ENCODE data around the gene AFAP1L2. TPM values are rescaled to one million over a fixed set of nuclear protein-coding genes. Genes with fewer than 3 reads are reported as not detected.

Gene AFAP1L2
- polyA plus RNA-seq, 4 donors = 1.1 to 7.7 (median 3.3) TPM

DNA sequence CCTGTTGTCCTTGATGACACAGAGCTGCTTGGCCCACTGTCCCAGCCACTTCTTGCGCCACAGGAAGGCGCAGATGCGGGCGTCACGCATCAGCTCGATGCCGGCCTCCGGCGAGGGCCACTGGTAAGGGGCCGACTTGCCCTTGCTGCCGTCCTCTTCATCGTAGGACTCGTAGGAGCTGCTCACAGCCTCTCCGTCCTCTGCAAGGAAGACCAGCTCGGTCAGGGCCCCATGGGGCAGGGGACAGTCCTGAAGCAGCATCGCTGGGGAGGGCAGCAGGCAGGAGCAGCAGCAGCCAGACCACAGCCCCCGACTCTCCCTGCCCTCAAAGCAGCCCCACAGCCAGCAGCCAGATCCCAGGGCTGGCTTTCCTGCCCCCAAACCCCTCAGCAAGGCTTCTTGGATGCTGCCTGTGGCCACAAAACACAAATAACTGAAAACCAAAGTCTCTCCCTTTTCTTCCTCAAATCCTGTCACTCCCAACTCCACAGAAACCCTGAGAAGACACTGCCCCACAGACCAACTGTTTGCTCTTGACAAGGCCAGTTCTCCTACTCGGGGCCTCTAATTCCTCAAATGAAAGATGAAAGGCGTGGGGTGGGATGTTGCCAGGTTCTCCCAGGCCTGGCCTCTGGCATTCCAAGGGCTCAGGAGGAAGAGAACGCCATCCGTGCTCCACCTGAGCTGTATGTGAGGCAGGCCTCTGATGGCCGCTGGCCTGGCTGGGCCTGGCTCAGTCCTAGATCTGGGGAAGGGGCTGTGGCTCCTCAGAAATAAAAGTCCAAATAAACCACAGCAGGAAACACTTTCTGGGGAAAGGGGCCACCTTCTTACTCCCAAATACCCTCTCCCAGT is 88.5 kb downstream of the AFAP1L2 start:
- Histone ChIP-seq H3K27me3 (ENCODE audit: control insufficient read depth in 3 of 3, insufficient read depth in 3 of 3, low read length in 3 of 3) (peaks cover 0 to 5% (median 0%) of the 10 kb centered on the region in 3 donors), H3K27ac (ENCODE audit: low read depth in 1 of 3, low read length in 2 of 3) (no peak overlapping the region), H3K4me1 (ENCODE audit: control insufficient read depth in 3 of 3, insufficient read depth in 2 of 3, low read depth in 1 of 3, low read length in 2 of 3) (no peaks in the 10 kb centered on the region), H3K4me3 (ENCODE audit: low read depth in 1 of 3, low read length in 3 of 3) (no peak overlapping the region), H3K9me3 (ENCODE audit: control insufficient read depth in 2 of 2, insufficient read depth in 1 of 2, low read depth in 1 of 2, low read length in 1 of 2) (no peaks in the 10 kb centered on the region), H3K36me3 (ENCODE audit: control insufficient read depth in 3 of 3, insufficient read depth in 2 of 3, low read depth in 1 of 3, low read length in 3 of 3) (peaks cover 0 to 7% (median 2%) of the 10 kb centered on the region in 3 donors)
- FAIRE-seq = no peak
- WGBS, 3 donors = 85 to 90% (median 88%) methylated on average over 15 to 22 of the region's 22 CpGs
- no peak for DNase-seq

DNA sequence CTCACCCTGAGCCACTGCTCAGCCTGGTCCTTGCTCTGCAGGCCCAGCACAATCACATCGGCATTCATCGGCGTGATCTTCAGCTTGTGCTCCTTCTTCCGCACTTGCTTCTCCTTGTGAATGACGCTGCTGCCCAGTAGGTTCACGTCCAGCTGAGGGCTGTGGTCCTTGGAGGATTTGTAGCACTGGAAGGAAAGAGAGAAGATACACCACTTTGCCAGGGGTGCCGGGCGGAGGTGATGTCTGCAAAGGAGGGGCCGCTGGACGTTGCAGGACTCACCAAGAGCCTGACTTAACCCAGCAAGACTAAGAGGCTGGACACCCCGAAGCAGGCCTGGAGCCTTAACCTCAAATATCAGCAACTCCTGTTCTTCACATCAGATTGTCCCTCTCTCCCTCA is 90.4 kb downstream of the AFAP1L2 start:
- H3K36me3 ChIP-seq (ENCODE audit: control insufficient read depth in 3 of 3, insufficient read depth in 2 of 3, low read depth in 1 of 3, low read length in 3 of 3) = peaks cover 0 to 5% (median 2%) of the 10 kb centered on the region in 3 donors
- no peak overlapping the region for H3K4me3 ChIP-seq (ENCODE audit: low read depth in 1 of 3, low read length in 3 of 3)
- no peaks in the 10 kb centered on the region for H3K4me1 ChIP-seq (ENCODE audit: control insufficient read depth in 3 of 3, insufficient read depth in 2 of 3, low read depth in 1 of 3, low read length in 2 of 3)
- H3K9me3 ChIP-seq (ENCODE audit: control insufficient read depth in 2 of 2, insufficient read depth in 1 of 2, low read depth in 1 of 2, low read length in 1 of 2) = no peaks in the 10 kb centered on the region
- WGBS, 3 donors = 84 to 87% (median 86%) methylated on average over 11 of the region's 11 CpGs
- no peaks in the 10 kb centered on the region for H3K27me3 ChIP-seq (ENCODE audit: control insufficient read depth in 3 of 3, insufficient read depth in 3 of 3, low read length in 3 of 3)
- DNase-seq (no peak), FAIRE-seq (no peak)
- no peak overlapping the region for H3K27ac ChIP-seq (ENCODE audit: low read depth in 1 of 3, low read length in 2 of 3)

DNA sequence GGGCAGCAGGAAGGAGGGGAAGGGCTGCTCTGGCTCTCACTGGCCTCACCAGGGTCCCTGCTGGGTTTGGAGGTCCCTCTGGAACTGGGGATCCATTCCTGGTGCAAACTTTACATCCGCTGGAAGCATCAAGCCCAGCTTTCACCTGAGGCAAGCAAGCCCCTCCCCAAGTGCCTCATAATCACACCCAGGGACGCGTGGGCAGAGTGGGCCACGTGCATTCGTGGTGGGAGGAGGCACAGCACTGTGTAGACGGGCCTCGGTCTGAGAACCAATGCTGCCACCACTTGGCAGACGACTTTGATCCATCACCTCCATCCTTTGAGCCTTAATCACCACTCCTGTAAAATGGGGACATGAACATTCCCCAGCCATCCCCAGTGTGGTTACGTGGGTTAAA is 91.2 kb downstream of the AFAP1L2 start:
- peaks cover 0 to 5% (median 2%) of the 10 kb centered on the region in 3 donors for H3K36me3 ChIP-seq (ENCODE audit: control insufficient read depth in 3 of 3, insufficient read depth in 2 of 3, low read depth in 1 of 3, low read length in 3 of 3)
- no peak overlapping the region for H3K27ac ChIP-seq (ENCODE audit: low read depth in 1 of 3, low read length in 2 of 3)
- no peak overlapping the region for H3K4me3 ChIP-seq (ENCODE audit: low read depth in 1 of 3, low read length in 3 of 3)
- H3K27me3 ChIP-seq (ENCODE audit: control insufficient read depth in 3 of 3, insufficient read depth in 3 of 3, low read length in 3 of 3) = peaks cover 0 to 2% (median 0%) of the 10 kb centered on the region in 3 donors
- no peaks in the 10 kb centered on the region for H3K9me3 ChIP-seq (ENCODE audit: control insufficient read depth in 2 of 2, insufficient read depth in 1 of 2, low read depth in 1 of 2, low read length in 1 of 2)
- WGBS, 3 donors = 90 to 93% (median 92%) methylated on average over 9 of the region's 9 CpGs
- H3K4me1 ChIP-seq (ENCODE audit: control insufficient read depth in 3 of 3, insufficient read depth in 2 of 3, low read depth in 1 of 3, low read length in 2 of 3) = no peaks in the 10 kb centered on the region
- DNase-seq (no peak), FAIRE-seq (no peak)

DNA sequence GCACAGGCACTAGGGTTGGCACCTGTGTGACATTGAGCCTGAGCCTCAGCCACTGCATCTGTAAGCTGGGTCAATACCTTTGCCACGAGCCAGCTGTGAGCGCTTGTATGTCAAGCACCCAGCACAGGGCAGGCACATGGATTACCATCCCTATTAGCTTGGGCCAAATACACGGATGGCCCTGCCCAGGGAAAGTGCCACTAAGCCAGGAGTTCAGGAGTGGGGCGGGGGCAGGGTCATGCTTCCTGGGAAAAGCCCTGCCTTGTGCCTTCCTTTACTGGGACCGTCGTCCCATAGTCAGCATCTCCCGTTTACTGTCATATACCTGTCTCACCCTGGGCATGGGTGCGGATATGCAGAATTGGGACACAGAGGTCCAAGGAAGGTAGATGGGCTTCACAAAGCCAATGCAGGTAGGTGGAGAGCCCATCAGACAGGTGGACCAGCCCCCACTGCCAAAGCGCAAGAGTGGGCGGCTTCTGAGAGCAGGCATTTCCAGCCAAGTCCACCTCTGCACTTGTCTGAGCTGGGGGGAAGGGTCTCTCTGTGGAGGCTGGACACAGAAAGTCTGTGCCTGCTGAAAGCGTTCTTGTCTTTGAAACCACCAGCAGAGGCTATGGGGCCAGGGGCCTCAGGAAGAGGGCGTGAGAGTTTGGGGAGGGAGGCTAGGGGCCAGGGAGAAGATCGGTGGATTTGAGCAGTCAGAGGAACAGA is 92.6 kb downstream of the AFAP1L2 start:
- WGBS, 3 donors = 84 to 88% (median 84%) methylated on average over 13 of the region's 13 CpGs

DNA sequence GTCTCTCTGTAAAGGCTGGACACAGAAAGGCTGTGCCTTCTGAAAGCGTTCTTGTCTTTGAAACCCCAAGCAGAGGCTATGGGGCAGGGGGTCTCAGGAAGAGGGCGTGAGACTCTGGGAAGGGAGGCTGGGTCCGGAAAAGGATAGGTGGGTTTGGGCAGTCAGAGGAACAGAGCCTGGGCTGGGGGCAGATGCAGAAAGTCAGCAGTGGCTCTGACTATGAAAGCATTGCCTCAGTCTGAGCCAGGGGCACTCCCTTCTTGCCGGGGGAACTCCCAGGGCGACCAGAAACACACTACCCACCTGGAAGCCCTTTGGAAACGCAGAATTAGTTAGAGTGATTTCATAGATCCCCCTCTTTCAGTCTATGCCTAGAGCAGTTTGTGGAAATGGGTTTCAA is 93.3 kb downstream of the AFAP1L2 start:
- 77 to 90% (median 84%) methylated on average over 6 of the region's 6 CpGs for WGBS, 3 donors
- FAIRE-seq (no peak), DNase-seq (no peak)
- H3K27ac ChIP-seq (ENCODE audit: low read depth in 1 of 3, low read length in 2 of 3) = no peak overlapping the region
- no peaks in the 10 kb centered on the region for H3K9me3 ChIP-seq (ENCODE audit: control insufficient read depth in 2 of 2, insufficient read depth in 1 of 2, low read depth in 1 of 2, low read length in 1 of 2)
- peaks cover 0 to 5% (median 2%) of the 10 kb centered on the region in 3 donors for H3K36me3 ChIP-seq (ENCODE audit: control insufficient read depth in 3 of 3, insufficient read depth in 2 of 3, low read depth in 1 of 3, low read length in 3 of 3)
- H3K4me1 ChIP-seq (ENCODE audit: control insufficient read depth in 3 of 3, insufficient read depth in 2 of 3, low read depth in 1 of 3, low read length in 2 of 3) = no peaks in the 10 kb centered on the region
- H3K27me3 ChIP-seq (ENCODE audit: control insufficient read depth in 3 of 3, insufficient read depth in 3 of 3, low read length in 3 of 3) = peaks cover 0 to 5% (median 0%) of the 10 kb centered on the region in 3 donors
- H3K4me3 ChIP-seq (ENCODE audit: low read depth in 1 of 3, low read length in 3 of 3) = no peak overlapping the region

More for the DNA sequence above, 92.6 kb downstream of the AFAP1L2 start:
- H3K27ac ChIP-seq (ENCODE audit: low read depth in 1 of 3, low read length in 2 of 3) = no peak overlapping the region
- H3K9me3 ChIP-seq (ENCODE audit: control insufficient read depth in 2 of 2, insufficient read depth in 1 of 2, low read depth in 1 of 2, low read length in 1 of 2) = no peaks in the 10 kb centered on the region
- no peak overlapping the region for H3K4me3 ChIP-seq (ENCODE audit: low read depth in 1 of 3, low read length in 3 of 3)
- peaks cover 0 to 5% (median 2%) of the 10 kb centered on the region in 3 donors for H3K36me3 ChIP-seq (ENCODE audit: control insufficient read depth in 3 of 3, insufficient read depth in 2 of 3, low read depth in 1 of 3, low read length in 3 of 3)
- peaks cover 0 to 5% (median 0%) of the 10 kb centered on the region in 3 donors for H3K27me3 ChIP-seq (ENCODE audit: control insufficient read depth in 3 of 3, insufficient read depth in 3 of 3, low read length in 3 of 3)
- DNase-seq (no peak), FAIRE-seq (no peak)
- H3K4me1 ChIP-seq (ENCODE audit: control insufficient read depth in 3 of 3, insufficient read depth in 2 of 3, low read depth in 1 of 3, low read length in 2 of 3) = no peaks in the 10 kb centered on the region

DNA sequence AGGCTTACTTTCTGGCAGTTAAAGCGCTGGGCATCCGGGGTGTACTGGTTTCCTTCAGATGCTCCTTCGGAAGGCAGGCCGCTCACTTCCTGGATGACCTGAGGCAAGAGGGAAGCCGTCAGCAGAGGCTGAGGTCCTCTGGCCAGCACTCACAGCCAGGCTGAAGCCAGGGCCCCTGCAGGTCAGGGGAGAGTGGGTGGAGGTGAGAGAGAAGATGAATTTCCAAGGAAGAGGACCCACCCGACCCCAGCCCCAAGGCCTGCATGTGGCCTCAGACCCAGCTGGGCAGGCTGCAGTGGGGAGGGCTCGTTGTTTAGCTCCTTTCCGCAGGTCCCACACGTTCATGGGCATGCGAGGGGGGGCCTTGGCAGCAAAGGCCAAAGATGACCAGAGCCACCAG is 94.0 kb downstream of the AFAP1L2 start:
- Histone ChIP-seq H3K4me1 (ENCODE audit: control insufficient read depth in 3 of 3, insufficient read depth in 2 of 3, low read depth in 1 of 3, low read length in 2 of 3) (no peaks in the 10 kb centered on the region), H3K27me3 (ENCODE audit: control insufficient read depth in 3 of 3, insufficient read depth in 3 of 3, low read length in 3 of 3) (peaks cover 0 to 5% (median 0%) of the 10 kb centered on the region in 3 donors), H3K27ac (ENCODE audit: low read depth in 1 of 3, low read length in 2 of 3) (no peak overlapping the region), H3K4me3 (ENCODE audit: low read depth in 1 of 3, low read length in 3 of 3) (no peak overlapping the region), H3K36me3 (ENCODE audit: control insufficient read depth in 3 of 3, insufficient read depth in 2 of 3, low read depth in 1 of 3, low read length in 3 of 3) (peaks cover 0 to 5% (median 2%) of the 10 kb centered on the region in 3 donors), H3K9me3 (ENCODE audit: control insufficient read depth in 2 of 2, insufficient read depth in 1 of 2, low read depth in 1 of 2, low read length in 1 of 2) (no peaks in the 10 kb centered on the region)
- 82 to 88% (median 85%) methylated on average over 10 of the region's 10 CpGs for WGBS, 3 donors
- FAIRE-seq (no peak), DNase-seq (no peak)

DNA sequence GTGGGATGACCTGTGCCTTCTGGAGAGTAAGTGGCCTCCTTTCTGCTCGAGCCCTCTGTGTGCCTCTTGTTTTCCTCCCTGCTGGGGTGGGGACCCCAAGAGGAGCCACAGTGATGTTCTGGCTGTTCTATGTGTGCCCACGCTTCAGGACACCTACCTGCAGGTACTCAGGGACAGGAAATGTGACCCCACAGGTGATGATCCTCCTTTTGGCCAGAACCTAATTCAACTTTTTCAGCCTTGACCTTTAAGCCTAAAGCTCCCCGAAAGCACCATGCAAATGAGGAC is 95.0 kb downstream of the AFAP1L2 start:
- H3K9me3 ChIP-seq (ENCODE audit: control insufficient read depth in 2 of 2, insufficient read depth in 1 of 2, low read depth in 1 of 2, low read length in 1 of 2) = no peaks in the 10 kb centered on the region
- no peak overlapping the region for H3K27ac ChIP-seq (ENCODE audit: low read depth in 1 of 3, low read length in 2 of 3)
- H3K4me1 ChIP-seq (ENCODE audit: control insufficient read depth in 3 of 3, insufficient read depth in 2 of 3, low read depth in 1 of 3, low read length in 2 of 3) = peaks cover 0 to 5% (median 0%) of the 10 kb centered on the region in 3 donors
- no peak overlapping the region for H3K4me3 ChIP-seq (ENCODE audit: low read depth in 1 of 3, low read length in 3 of 3)
- FAIRE-seq (no peak), DNase-seq (no peak)
- H3K36me3 ChIP-seq (ENCODE audit: control insufficient read depth in 3 of 3, insufficient read depth in 2 of 3, low read depth in 1 of 3, low read length in 3 of 3) = peaks cover 0 to 5% (median 2%) of the 10 kb centered on the region in 3 donors
- WGBS, 3 donors = 61 to 74% (median 70%) methylated on average over 3 of the region's 3 CpGs
- H3K27me3 ChIP-seq (ENCODE audit: control insufficient read depth in 3 of 3, insufficient read depth in 3 of 3, low read length in 3 of 3) = peaks cover 0 to 5% (median 0%) of the 10 kb centered on the region in 3 donors

DNA sequence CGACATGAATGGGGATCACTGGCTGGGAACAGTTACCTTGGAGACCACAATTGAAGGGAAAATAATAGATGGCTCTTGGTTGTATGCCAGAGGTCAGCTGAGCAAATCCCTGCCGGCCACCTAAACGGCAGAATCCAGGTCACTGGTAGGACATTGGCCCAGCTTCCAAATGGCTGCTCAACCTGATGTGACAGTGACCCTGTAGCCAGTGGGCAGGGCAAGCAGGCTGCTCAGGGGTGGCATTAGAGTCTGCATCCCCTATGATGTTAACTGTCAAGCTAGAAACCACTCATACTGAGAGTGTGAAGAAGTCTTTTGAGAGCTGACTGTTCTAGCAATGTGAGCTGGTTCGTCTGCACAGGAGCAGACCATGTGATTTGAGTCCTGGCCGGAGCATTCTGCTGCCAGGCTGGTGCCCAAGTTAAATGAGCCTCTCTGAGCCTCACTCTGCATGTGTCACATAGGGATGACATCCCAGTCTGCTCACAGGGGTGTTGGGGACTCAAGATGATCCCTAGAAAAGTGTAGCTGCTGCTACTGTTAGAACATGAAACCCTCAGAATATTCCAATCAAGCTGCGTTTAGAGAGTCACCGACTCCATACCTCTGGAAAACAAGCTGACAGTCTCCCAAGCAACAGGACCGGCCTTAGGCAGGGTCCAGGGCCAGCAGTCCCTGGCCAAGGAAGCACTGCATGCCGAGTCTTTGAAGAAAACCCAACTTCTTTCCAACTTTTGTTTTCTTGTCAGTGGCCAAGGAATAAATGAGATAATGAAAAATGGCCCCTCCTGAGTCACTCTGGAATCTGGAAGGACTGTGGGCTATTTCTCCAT is 95.6 kb downstream of the AFAP1L2 start:
- Histone ChIP-seq H3K4me1 (ENCODE audit: control insufficient read depth in 3 of 3, insufficient read depth in 2 of 3, low read depth in 1 of 3, low read length in 2 of 3) (peaks cover 0 to 8% (median 0%) of the 10 kb centered on the region in 3 donors), H3K36me3 (ENCODE audit: control insufficient read depth in 3 of 3, insufficient read depth in 2 of 3, low read depth in 1 of 3, low read length in 3 of 3) (peaks cover 0 to 5% (median 2%) of the 10 kb centered on the region in 3 donors), H3K4me3 (ENCODE audit: low read depth in 1 of 3, low read length in 3 of 3) (no peak overlapping the region), H3K27ac (ENCODE audit: low read depth in 1 of 3, low read length in 2 of 3) (no peak overlapping the region), H3K9me3 (ENCODE audit: control insufficient read depth in 2 of 2, insufficient read depth in 1 of 2, low read depth in 1 of 2, low read length in 1 of 2) (no peaks in the 10 kb centered on the region), H3K27me3 (ENCODE audit: control insufficient read depth in 3 of 3, insufficient read depth in 3 of 3, low read length in 3 of 3) (peaks cover 0 to 5% (median 0%) of the 10 kb centered on the region in 3 donors)
- 69 to 76% (median 71%) methylated on average over 9 of the region's 9 CpGs for WGBS, 3 donors
- no peak for FAIRE-seq
- no peak for DNase-seq
